HG03457 (cell line): ENCODE data around the gene PRELID1.
"Not testable (repeated sequence)": the region's sequence is repeated elsewhere in the genome, so short reads cannot be mapped to it uniquely, and the experiment has no call there.

Source experiments
- ATAC-seq: cut with Tn5 transposase; IDR thresholded peaks from one replicate; pipeline ENCODE4 v1.9.1; 2021; ENCODE audit warnings: moderate number of reproducible peaks; ENCODE audit not compliant: unreplicated experiment

Gene PRELID1

GRCh38 chr5:177303121-177303924 lies at the start of gene PRELID1, which contains the start of gene RAB24:
Gene PRELID1, plus strand, starts transcription at chr5:177303799. Its CDS starts 187 bp downstream, at chr5:177303986.
Gene RAB24, minus strand, starts transcription at chr5:177303719. Its CDS starts 431 bp downstream, at chr5:177303288.
- ATAC-seq = peak; percentile 40

GRCh38 chr5:177256296-177256695 lies 47.3 kb upstream of the PRELID1 start:
- ATAC-seq = no peak

GRCh38 chr5:177258711-177259110 lies 44.9 kb upstream of the PRELID1 start:
- not testable (repeated sequence) for ATAC-seq

- ATAC-seq = no peak
Measured at GRCh38 chr5:177260961-177261360, 42.6 kb upstream of the PRELID1 start.

- ATAC-seq = no peak
Measured at GRCh38 chr5:177261510-177261909, 42.1 kb upstream of the PRELID1 start.

- ATAC-seq = no peak
Measured at GRCh38 chr5:177264178-177264577, 39.4 kb upstream of the PRELID1 start.

GRCh38 chr5:177265395-177265794 lies 38.2 kb upstream of the PRELID1 start:
- ATAC-seq = no peak

- no peak for ATAC-seq
Measured at GRCh38 chr5:177269232-177269895, 34.2 kb upstream of the PRELID1 start.

GRCh38 chr5:177269976-177270375 lies 33.6 kb upstream of the PRELID1 start:
- ATAC-seq = no peak

- ATAC-seq = no peak
Measured at GRCh38 chr5:177270653-177271052, 32.9 kb upstream of the PRELID1 start.

- no peak for ATAC-seq
Measured at GRCh38 chr5:177271113-177271512, 32.5 kb upstream of the PRELID1 start.

GRCh38 chr5:177275883-177276282 lies 27.7 kb upstream of the PRELID1 start:
- ATAC-seq = no peak

GRCh38 chr5:177276886-177277285 lies 26.7 kb upstream of the PRELID1 start:
- ATAC-seq = no peak

- no peak for ATAC-seq
Measured at GRCh38 chr5:177288191-177288590, 15.4 kb upstream of the PRELID1 start.

- no peak for ATAC-seq
Measured at GRCh38 chr5:177290816-177291596, 12.6 kb upstream of the PRELID1 start.

GRCh38 chr5:177291735-177292134 lies 11.9 kb upstream of the PRELID1 start:
- ATAC-seq = no peak

GRCh38 chr5:177293819-177294581 lies 9.6 kb upstream of the PRELID1 start:
- ATAC-seq = no peak

- no peak for ATAC-seq
Measured at GRCh38 chr5:177294632-177295031, 9.0 kb upstream of the PRELID1 start.

GRCh38 chr5:177295924-177296323 lies 7.7 kb upstream of the PRELID1 start:
- no peak for ATAC-seq

- no peak for ATAC-seq
Measured at GRCh38 chr5:177296581-177296980, 7.0 kb upstream of the PRELID1 start.

GRCh38 chr5:177297922-177298321 lies 5.7 kb upstream of the PRELID1 start:
- ATAC-seq = no peak
